Stomach (tissue), 9 donors: ENCODE data around the gene CBLIF. TPM values are rescaled to one million over a fixed set of nuclear protein-coding genes. Genes with fewer than 3 reads are reported as not detected.

Experiments used
- DNase-seq, 2 donors: peaks; one replicate each; pipeline versions ENCODE4 v3.0.0 to v3.0.0-alpha.2; 2013 to 2019
- H3K27ac ChIP-seq, 5 donors: fragments of 200-600 bp in 4 of 5; sonication (generic) in 4 of 5; one replicate each; pipeline ENCODE4 v1.5.1; 2013 to 2019; ENCODE audit warnings: mild to moderate bottlenecking in 1 of 5, moderate library complexity in 1 of 5
- H3K27me3 ChIP-seq, 3 donors: fragments of 200-600 bp; sonication (generic); one replicate each; pipeline ENCODE4 v1.5.1; 2017 to 2019; ENCODE audit warnings: mixed run types in 1 of 3
- H3K36me3 ChIP-seq, 4 donors: fragments of 200-600 bp; sonication (generic); 1 replicate in 3 of 4; 2 replicates in 1 of 4; pipeline ENCODE4 v1.5.1; 2016 to 2019
- H3K4me1 ChIP-seq, 4 donors: fragments of 200-600 bp; sonication (generic); one replicate each; pipeline ENCODE4 v1.5.1; 2016 to 2019
- H3K4me3 ChIP-seq, 4 donors: fragments of 200-600 bp; sonication (generic) in 3 of 4; one replicate each; pipeline ENCODE4 v1.5.1; 2016 to 2019; ENCODE audit warnings: mild to moderate bottlenecking in 1 of 4
- H3K9me3 ChIP-seq, 4 donors: fragments of 200-600 bp; sonication (generic); one replicate each; pipeline ENCODE4 v1.5.1; 2016 to 2019
- EP300 ChIP-seq: sonication (generic); formaldehyde crosslinking; IDR thresholded peaks from one replicate; pipeline ENCODE4 v1.6.1; 2017; ENCODE audit warnings: antibody characterized with exemption
- POLR2A ChIP-seq, 4 donors: fragments of 450-650 bp; IDR thresholded peaks; one replicate each; pipeline ENCODE4 v1.6.1; 2016; ENCODE audit warnings: antibody characterized with exemption in 4 of 4, control low read depth in 2 of 4, mild to moderate bottlenecking in 1 of 4, moderate library complexity in 1 of 4
- POLR2AphosphoS5 ChIP-seq, 3 donors: sonication (generic); formaldehyde crosslinking; IDR thresholded peaks; one replicate each; pipeline ENCODE4 v1.6.1; 2016; ENCODE audit warnings: antibody characterized with exemption in 3 of 3
- WGBS, 5 donors: extraction: QIAGEN DNeasy Blood & Tissue Kit in 3 of 5; methylation state at CpG; one replicate each; pipeline versions ENCODE4 v1.1.5 to v1.1.7; 2013 to 2018; 5-methylcytosine and 5-hydroxymethylcytosine counted together
- intact Hi-C: fragments of 100-400 bp; cut with DNase I; formaldehyde crosslinking; loops from one replicate; pipeline ENCODE4 v1.15.1; 2023; ENCODE audit warnings: low total_unique reads
- polyA plus RNA-seq, 3 donors: library from polyadenylated mRNA; stranded (reverse); fragments of 200-250 nt; gene quantifications; one replicate each; pipeline ENCODE4 v1.2.3, GENCODE V29; 2013
- total RNA-seq, 5 donors: library from RNA; depleted of rRNA; stranded (reverse); fragments of >200 nt; gene quantifications; one replicate each; pipeline versions ENCODE4 v1.1.0 to v1.2.3, GENCODE V29; 2014 to 2016
- TF ChIP-seq, protein P1 (sequence below), 7 experiments: fragments of 450-650 bp in 4 of 7; fragments of 200-600 bp in 3 of 7; sonication (generic) in 3 of 7; IDR thresholded peaks; one replicate each; pipeline ENCODE4 v1.5.1; 2016 to 2019; ENCODE audit warnings: antibody characterized with exemption in 7 of 7, control low read depth in 2 of 7, mild to moderate bottlenecking in 1 of 7
- donor health status: healthy with polysubstance abuse.
- donor health status: Bipolar disorder and iron deficiency.
- donor health status: healthy.

CBLIF gene
- total and polyA plus RNA-seq, 8 donors, result 2.9 to 2,010 (median 629) TPM

DNA sequence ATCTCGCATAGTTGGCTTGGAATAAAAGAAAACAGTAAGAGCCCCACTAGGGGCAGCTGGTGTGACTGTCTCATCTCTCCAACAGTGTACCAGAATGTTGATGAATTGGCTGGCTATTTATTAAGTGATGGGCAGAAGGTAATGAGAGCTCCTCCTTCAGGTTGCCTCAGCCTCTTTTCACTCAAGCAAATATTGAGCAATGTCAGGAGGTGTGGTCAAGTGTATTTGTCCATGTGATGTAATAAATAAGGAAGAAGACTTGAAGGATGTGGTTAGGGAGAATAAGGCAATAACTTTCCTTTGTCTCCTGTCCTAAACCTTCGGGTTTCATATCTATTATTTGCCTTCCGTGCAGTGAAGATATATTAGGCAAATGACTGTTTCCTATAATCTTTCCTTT lies 21.1 kb upstream of the CBLIF start, which contains the start of gene TCN1:
TSS of gene TCN1 (minus strand) at position 91 of the 400 bp plus-strand sequence. CDS start at position 74, 17 bp downstream.
- DNase-seq, result peak in 1 of 2 donors; percentile 54
- no peaks in the 10 kb centered on the region for H3K9me3 ChIP-seq
- no peak for TF ChIP-seq EP300
- no peaks in the 10 kb centered on the region for H3K36me3 ChIP-seq
- 34 to 51% (median 44%) methylated on average over 3 of the region's 3 CpGs for WGBS, 5 donors
- H3K27me3 ChIP-seq, result no peaks in the 10 kb centered on the region
- peaks cover 0 to 22% (median 0%) of the 10 kb centered on the region in 4 donors for H3K4me1 ChIP-seq
- intact Hi-C loops, result no loop called here
- no peak within 1 kb of the TSS for H3K4me3 ChIP-seq
- H3K27ac ChIP-seq, result peak within 1 kb of the TSS in 3 of 5 donors; percentile 24 to 74 (median 68)

DNA sequence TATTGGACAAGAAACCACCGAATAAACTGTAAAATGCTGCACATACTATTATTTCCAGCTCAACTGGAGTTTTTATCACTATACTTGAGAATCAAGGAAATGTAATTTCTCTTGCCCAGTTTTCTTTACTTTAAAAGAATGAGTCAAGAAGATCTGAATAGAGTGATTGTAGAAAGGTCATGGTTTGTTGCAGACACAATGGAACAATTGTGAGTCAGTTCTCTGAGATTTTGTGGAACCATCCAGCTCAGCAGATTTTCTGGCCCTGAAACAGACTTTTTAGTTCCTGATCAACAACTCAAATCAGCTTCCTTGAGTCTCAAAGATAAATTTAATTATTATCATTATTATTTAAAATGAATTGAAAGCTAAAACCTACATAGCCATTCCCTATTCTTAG lies 19.7 kb upstream of the CBLIF start:
- H3K4me1 ChIP-seq, result peaks cover 0 to 22% (median 0%) of the 10 kb centered on the region in 4 donors
- DNase-seq, result peak in 1 of 2 donors; percentile 69
- H3K36me3 ChIP-seq, result no peaks in the 10 kb centered on the region
- no peaks in the 10 kb centered on the region for H3K27me3 ChIP-seq
- 28 to 70% (median 49%) methylated on average over 1 of the region's 1 CpG for WGBS, 5 donors
- intact Hi-C loops, result no loop called here
- TF ChIP-seq EP300 (no peak), POLR2AphosphoS5 (IDR thresholded peaks at IDR 0.05) (peak in 1 of 3 donors; percentile 29)
- peak overlapping the region in 3 of 5 donors; percentile 24 to 74 (median 68) for H3K27ac ChIP-seq
- no peak overlapping the region for H3K4me3 ChIP-seq
- no peaks in the 10 kb centered on the region for H3K9me3 ChIP-seq

DNA sequence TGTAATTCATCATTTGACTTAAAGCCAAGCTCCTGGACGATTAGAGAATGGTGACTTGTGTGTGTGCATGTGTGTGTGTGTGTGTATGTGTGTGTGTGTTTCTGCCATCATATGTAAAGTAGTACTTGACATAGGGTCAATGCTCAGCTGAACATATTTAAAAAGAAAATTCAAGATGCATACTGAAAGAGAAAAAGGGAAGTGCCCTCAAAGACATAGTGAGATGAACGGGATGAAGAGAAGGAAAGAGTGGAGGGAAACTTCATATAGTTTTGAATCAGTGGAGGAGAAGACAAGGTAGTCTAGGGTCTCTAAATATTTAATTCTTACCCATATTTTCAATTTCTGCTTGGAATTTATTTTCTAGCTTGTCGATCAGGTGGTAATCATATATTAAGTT lies 17.0 kb upstream of the CBLIF start:
- no peak overlapping the region for H3K27ac ChIP-seq
- no peaks in the 10 kb centered on the region for H3K9me3 ChIP-seq
- WGBS, 5 donors, result 68 to 81% (median 77%) methylated on average over 3 of the region's 3 CpGs
- intact Hi-C loops, result no loop called here
- H3K4me1 ChIP-seq, result peaks cover 0 to 34% (median 0%) of the 10 kb centered on the region in 4 donors
- TF ChIP-seq EP300 (no peak), POLR2A (IDR thresholded peaks at IDR 0.05) (no peak), POLR2AphosphoS5 (IDR thresholded peaks at IDR 0.05) (no peak)
- TF ChIP-seq, protein P1, sequence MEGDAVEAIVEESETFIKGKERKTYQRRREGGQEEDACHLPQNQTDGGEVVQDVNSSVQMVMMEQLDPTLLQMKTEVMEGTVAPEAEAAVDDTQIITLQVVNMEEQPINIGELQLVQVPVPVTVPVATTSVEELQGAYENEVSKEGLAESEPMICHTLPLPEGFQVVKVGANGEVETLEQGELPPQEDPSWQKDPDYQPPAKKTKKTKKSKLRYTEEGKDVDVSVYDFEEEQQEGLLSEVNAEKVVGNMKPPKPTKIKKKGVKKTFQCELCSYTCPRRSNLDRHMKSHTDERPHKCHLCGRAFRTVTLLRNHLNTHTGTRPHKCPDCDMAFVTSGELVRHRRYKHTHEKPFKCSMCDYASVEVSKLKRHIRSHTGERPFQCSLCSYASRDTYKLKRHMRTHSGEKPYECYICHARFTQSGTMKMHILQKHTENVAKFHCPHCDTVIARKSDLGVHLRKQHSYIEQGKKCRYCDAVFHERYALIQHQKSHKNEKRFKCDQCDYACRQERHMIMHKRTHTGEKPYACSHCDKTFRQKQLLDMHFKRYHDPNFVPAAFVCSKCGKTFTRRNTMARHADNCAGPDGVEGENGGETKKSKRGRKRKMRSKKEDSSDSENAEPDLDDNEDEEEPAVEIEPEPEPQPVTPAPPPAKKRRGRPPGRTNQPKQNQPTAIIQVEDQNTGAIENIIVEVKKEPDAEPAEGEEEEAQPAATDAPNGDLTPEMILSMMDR (IDR thresholded peaks at IDR 0.05), result no peak
- DNase-seq, result no peak
- no peak overlapping the region for H3K4me3 ChIP-seq
- H3K36me3 ChIP-seq, result no peaks in the 10 kb centered on the region
- H3K27me3 ChIP-seq, result no peaks in the 10 kb centered on the region

DNA sequence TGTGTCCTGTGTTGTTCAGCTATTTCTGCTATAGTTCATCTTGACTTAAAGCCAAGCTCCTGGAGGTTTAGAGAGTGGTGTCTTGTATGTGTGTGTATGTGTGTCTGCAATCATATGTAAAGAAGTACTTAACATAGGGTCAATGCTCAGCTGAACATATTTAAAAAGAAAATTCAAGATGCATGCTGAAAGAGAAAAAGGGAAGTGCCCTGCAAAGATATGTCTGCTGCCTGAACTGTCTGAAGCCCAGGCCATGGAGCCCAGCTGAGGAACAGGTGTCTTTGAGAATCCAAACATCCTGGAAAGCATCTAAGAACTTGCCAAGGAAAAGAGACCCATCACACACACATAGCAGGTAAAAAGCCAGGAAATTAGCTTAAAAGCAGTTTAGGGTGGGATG lies 14.4 kb upstream of the CBLIF start:
- H3K4me3 ChIP-seq, result no peak overlapping the region
- H3K27ac ChIP-seq, result no peak overlapping the region
- H3K27me3 ChIP-seq, result no peaks in the 10 kb centered on the region
- H3K4me1 ChIP-seq, result peaks cover 0 to 14% (median 0%) of the 10 kb centered on the region in 4 donors
- TF ChIP-seq, protein P1 (IDR thresholded peaks at IDR 0.05), result no peak
- no peak for TF ChIP-seq POLR2A (IDR thresholded peaks at IDR 0.05)
- no peak for TF ChIP-seq EP300
- no peak for TF ChIP-seq POLR2AphosphoS5 (IDR thresholded peaks at IDR 0.05)
- intact Hi-C loops, result no loop called here
- no peaks in the 10 kb centered on the region for H3K9me3 ChIP-seq
- no peaks in the 10 kb centered on the region for H3K36me3 ChIP-seq
- DNase-seq, result no peak

DNA sequence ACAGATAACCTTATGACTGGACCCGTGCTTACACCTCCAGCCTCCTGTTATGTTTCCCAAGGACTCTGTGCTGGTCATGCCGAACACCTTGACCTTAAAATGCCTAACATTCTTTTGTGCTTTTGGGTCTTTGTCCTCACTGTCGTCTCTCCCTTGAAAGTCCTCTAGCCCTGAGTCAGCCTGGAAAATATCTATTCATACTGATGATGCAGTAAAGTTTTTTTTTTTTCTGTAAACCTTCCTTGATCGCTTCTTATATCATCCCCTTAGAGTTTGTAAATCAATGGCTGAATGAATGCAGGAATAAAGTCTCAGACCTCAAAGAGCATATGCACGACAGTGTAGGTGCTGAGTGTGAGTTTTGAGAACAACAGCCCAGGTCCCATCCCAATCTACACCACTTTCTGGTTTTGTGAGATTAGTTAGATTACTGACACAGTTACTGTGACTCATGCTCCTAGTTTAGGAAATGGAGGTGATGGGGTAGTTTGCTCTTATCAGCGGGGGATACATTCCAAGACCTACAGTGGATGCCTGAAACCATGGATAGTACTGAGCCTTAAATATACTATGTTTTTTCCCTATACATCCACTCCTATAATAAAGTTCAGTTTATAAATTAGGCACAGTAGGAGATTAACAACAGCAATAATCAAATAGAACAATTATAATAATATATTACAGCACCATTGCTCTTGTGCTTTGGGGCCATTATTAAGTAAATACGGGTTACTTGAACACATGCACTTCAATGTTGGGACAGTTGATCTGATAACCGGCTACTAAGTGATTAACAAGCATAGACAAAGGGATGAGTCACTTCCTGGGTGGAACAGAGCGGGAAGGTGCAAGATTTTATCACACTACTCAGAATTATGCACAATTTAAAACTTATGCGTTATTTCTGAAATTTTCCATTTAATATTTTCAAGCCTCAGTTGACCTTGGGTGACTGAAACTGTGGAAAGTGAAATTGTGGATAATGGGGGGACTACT lies 12.4 kb upstream of the CBLIF start:
- H3K27ac ChIP-seq, result no peak overlapping the region
- H3K4me1 ChIP-seq, result peaks cover 0 to 11% (median 0%) of the 10 kb centered on the region in 4 donors
- intact Hi-C loops, result no loop called here
- no peaks in the 10 kb centered on the region for H3K27me3 ChIP-seq
- H3K36me3 ChIP-seq, result no peaks in the 10 kb centered on the region
- TF ChIP-seq POLR2A (IDR thresholded peaks at IDR 0.05) (no peak), EP300 (no peak), POLR2AphosphoS5 (IDR thresholded peaks at IDR 0.05) (no peak)
- TF ChIP-seq, protein P1 (IDR thresholded peaks at IDR 0.05), result no peak
- DNase-seq, result no peak
- no peak overlapping the region for H3K4me3 ChIP-seq
- WGBS, 5 donors, result 66 to 75% (median 71%) methylated on average over 10 of the region's 10 CpGs
- no peaks in the 10 kb centered on the region for H3K9me3 ChIP-seq
